Stimulated activated CD8-positive, alpha-beta memory T cell treated with anti-CD3 and anti-CD28 coated beads, Interleukin-2, amount 100 ng/mL, for 48 hours (primary cell): Measurements from ENCODE around the gene RNF11.

ENCODE experiments used
- DNase-seq, 2 donors: peaks; one replicate each; pipeline ENCODE4 v3.0.0-alpha.2; 2020; ENCODE audit warnings: low read depth in 2 of 2

The RNF11 gene

GRCh38 chr1:51295926-51296325 lies 59.9 kb downstream of the RNF11 start:
- no peak for DNase-seq

DNA sequence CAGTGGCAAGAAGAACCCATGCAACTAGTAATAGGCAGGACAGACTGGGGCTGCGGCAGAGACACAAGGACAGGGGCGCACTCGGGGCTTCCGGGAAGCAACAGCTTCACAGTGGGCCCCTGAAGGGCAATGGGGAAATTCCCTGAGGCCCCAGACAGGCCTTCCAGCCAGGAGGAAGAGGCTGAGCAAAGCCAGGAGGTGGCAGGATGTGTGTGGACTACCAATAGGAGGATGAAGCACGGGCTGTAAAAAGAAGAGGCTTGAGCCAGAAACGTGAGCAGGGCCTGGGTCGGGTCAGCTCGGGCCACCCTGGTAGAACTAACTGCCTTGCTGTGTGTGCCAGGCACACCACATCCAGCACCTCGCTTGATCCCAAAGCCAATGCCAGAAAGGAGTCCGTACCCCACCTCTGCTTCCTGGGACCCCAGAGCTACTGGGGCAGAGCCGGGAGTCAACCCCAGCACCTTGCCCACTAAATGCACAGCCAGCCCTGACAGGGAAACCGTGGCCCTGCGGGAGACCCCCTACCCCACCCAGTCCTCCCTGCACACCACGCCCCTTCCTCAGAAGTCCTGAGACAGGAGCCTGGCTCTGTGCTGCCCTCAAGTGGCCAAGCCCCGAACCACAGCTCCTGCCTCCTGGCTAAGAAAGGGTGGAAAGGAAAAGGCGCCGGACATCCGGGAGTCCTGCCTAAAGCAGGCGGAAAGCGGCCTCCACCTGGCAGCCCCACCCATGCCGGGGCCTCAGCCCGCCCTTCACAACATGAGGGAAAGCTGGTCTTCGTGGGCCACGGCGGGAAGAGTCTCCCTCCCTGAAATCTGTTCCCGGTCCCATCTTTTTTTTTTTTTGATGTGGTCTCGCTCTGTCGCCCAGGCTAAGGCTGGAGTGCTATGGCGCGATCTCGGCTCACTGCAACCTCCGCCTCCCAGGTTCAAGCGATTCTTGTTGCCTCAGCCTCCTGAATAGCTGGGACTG lies 60.6 kb downstream of the RNF11 start:
- DNase-seq: peak; percentile 64 to 81

DNA sequence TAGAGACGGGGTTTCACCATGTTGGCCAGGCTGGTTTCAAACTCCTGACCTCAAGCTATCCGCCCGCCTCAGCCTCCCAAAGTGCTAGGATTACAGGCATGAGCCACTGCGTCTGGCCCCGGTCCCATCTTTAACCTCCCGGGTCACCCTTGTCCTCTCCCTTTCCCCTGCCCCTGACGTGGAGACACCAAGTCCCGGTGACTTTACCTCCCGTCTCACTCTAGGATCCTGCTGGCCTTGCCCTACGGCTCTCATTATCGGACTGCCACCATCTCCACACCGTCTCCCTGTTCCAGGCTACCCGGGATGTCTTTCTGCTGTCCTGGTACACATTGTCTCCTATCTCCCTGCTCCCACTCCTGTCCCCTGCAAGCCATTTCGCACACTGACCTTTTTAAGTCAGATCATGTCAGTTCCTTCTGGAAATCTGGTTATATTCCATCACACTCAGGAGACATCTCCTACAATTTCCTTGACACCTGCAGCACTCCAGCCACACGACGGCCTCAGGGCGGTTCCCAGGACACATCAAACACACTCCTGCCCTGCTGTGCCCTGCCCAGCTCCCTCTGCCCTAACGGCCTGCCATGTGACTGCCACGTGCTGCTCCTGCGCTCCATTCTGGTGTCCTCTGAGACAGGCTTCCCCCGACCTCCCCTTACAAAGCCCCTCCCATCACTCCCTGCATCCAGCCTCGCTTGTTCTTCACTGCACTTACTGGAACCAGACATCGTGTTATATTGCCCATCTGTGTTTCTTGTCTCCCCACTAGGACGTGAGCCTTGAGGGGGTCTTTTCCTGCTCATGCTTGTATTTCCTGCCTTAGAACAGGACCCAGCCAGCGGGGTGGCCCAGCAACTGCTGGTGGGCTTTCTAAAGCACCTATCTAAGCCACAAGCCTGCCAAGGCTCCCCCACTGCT lies 61.6 kb downstream of the RNF11 start:
- no peak for DNase-seq

GRCh38 chr1:51298322-51298705 lies 62.2 kb downstream of the RNF11 start:
- DNase-seq: no peak

- no peak for DNase-seq
Measured at GRCh38 chr1:51299185-51299885, 63.3 kb downstream of the RNF11 start.

GRCh38 chr1:51299981-51300670 lies 64.1 kb downstream of the RNF11 start:
- no peak for DNase-seq

- DNase-seq: no peak
Measured at GRCh38 chr1:51301152-51301843, 65.2 kb downstream of the RNF11 start.

DNA sequence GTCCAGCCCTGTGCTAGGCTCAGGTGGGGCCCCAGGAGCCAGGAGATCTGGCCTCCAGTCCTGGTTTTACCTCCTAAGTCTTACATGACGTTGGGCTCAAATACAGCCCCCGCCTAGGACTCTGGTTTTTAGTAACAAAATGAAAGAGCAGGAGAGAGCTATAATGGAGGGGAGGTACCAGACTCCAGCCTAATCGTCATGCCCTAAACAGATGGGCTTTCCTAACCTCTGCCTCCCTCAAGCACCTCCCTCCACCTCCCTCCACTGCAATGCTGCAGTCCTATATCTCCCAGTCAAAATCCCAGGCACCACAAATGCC lies 65.7 kb downstream of the RNF11 start:
- no peak for DNase-seq

- DNase-seq: no peak
Measured at GRCh38 chr1:51302270-51302669, 66.2 kb downstream of the RNF11 start.

DNA sequence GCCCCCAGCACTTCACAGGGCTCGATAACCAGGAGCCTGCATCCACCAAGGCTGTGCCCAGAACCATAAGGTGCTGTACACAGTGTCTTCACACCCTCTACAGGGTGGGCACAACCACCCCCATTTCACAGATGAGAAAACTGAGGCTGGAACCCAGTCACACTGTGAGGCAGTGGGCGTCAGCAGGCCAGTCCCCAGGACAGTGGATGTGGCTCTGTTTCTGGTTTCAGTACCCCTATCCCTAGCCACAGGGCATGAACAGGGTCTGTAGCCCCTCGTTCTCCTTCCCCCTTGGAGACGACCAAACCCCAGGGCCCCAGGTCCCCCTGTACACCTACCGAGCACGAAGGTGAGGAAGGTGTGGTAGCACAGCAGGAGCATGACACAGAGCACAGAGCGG lies 66.7 kb downstream of the RNF11 start:
- DNase-seq: no peak

- no peak for DNase-seq
Measured at GRCh38 chr1:51303315-51303714, 67.2 kb downstream of the RNF11 start.

- DNase-seq: peak; percentile 28 to 32
Measured at GRCh38 chr1:51303751-51304251, 67.7 kb downstream of the RNF11 start.

DNA sequence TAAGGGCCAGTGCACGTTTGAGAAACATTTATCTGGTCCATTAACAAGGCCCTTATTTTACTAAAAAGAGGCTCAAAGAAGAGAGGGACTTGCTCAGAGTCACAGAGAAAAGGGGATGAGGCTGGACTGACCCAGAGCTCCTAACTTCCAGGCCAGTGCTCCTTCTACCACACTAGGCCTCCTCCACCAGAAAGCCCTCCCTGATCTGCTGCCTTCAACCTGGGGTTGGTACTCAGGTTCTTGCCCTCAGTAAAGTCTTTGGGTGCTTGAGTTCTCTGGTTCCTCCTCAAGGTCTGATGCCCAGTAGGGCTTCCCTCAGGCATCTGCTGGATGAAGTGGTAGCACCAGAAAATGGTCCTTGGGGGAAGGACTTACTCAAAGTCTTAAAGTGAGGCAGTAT lies 68.3 kb downstream of the RNF11 start:
- no peak for DNase-seq

DNA sequence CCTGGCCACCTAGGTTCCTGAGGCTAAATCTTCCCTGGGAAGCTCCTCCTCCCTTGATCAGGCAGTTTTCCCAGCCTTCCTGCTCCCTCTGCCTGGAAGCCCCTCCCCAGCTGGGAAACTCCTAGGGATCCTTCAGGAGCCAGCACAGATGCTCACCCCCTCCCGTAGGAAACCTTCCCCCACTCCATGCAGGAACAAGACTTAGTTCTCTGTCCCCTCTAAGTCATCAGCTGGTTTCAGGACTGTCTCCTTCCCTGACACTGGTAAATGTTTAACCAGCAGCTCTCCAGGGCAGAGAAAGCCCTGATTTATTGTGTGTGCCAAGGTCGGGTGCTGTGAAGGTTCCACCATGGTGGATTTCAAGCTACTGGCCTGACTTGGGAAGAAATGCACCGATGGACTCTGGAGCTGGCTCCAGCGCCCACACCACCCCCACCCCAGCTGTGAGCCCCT lies 69.3 kb downstream of the RNF11 start:
- no peak for DNase-seq

DNA sequence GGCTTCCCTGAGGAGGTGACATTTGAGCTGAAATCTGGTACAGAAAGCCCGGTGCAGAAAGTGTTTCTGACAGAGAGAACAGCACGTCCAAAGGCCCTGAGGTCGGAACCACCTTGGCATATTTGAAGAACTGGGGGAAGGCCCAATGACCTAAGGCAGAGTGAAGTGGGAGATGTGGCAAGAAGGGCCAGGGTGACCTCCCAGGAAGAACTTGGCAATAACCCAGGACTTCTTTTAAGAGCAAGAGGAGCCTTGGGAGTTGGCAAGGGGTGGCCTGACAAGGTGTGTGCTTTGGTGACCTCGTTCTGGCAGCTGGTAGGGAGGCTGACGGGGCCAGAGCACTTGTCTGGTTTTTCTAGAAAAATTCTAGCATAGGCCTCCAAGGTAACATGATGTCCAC lies 70.9 kb downstream of the RNF11 start:
- DNase-seq: no peak

DNA sequence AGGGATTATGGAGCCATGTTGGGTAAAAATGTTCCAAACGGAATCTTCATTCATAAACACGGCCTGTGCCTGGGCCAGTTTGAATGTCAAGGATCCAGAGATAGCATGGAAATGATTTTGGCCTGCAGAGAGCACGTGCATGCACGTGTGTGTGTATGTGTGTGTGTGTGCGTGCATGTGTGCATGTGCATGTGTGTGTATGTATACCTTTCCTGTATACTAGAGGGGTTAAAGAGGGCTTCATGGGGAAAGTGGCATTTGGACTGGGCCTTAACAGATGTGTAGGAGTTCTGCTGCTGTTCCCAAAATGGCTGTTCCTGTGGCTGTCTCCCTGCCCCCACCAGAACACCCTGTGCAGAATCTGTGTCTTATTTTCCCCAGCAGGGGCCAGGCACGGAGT lies 72.6 kb downstream of the RNF11 start:
- no peak for DNase-seq

DNA sequence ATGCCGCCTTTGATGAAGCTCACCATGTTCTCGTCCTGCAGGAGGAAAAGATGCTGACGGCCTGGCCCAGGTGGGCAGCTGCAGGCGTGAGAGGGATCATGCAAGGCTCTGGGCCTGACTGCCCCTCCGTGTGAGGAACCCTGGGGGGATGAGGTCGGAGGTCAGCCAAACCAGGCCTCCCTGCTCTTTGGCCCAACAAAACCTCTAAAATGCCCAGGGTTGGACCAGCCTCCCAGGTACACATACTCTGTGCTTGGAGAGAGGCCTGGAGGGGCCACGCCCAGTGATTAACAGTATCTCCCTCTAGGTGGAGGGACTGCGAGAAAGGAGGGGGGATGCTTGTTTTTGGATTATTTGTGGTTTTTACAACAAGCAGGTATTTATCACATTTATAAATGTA lies 73.2 kb downstream of the RNF11 start:
- DNase-seq: no peak

GRCh38 chr1:51310871-51311613 lies 75.0 kb downstream of the RNF11 start:
- no peak for DNase-seq

GRCh38 chr1:51311826-51312225 lies 75.8 kb downstream of the RNF11 start:
- DNase-seq: no peak

DNA sequence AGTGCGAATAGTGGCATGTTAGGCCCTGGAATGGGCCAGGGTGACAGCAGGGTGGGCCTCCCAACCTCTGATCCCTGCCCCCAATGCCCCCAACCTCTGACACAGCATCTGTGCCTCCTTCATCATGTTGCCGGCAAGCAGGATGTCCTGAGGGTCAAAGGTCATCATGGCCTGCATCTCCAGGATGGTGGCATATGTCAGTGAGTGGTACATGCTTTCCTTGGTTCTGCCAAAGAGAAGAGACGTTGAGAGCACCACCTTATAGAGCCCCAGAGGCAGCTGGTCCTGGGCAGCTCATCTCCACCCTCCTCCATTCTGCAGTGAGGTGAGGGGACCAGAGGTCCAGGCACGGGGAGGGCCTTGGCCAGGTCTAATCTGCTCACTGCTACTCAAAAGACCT lies 76.6 kb downstream of the RNF11 start:
- DNase-seq: no peak
